Testis (tissue), 2 donors: ENCODE measurements around the gene ALB.

ENCODE experiments used
- CTCF ChIP-seq, 3 experiments: fragments of 450-650 bp in 2 of 3; fragments of 200-600 bp in 1 of 3; sonication (generic) in 1 of 3; IDR thresholded peaks; one replicate each; pipeline ENCODE4 v1.5.1; 2016 to 2019; ENCODE audit warnings: antibody characterized with exemption in 3 of 3, mild to moderate bottlenecking in 2 of 3, moderate library complexity in 1 of 3
- POLR2A ChIP-seq: fragments of 450-650 bp; IDR thresholded peaks from one replicate; pipeline ENCODE4 v1.6.1; 2017; ENCODE audit warnings: antibody characterized with exemption, mild to moderate bottlenecking, moderate library complexity

GRCh38 chr4:73445383-73446335 is 41.6 kb downstream of the ALB start:
- TF ChIP-seq POLR2A (no peak), CTCF (IDR thresholded peaks at IDR 0.05) (no peak)
